22Rv1 (cell line): ENCODE measurements around the gene ARHGEF40.
A peak's percentile ranks its signal among the peaks of the same experiment; 100 is the strongest.
"Not testable (repeated sequence)": the region's sequence is repeated elsewhere in the genome, so short reads cannot be mapped to it uniquely, and the experiment has no call there.

Source experiments
- H3K27ac ChIP-seq: fragments of 450-650 bp; 2 replicates; pipeline ENCODE4 v1.5.1; 2017
- CTCF ChIP-seq: fragments of 450-650 bp; IDR thresholded peaks from 2 replicates; pipeline ENCODE4 v1.5.1; 2017; ENCODE audit warnings: mild to moderate bottlenecking
- ZFX ChIP-seq: fragments of 450-650 bp; IDR thresholded peaks from 2 replicates; pipeline ENCODE4 v1.6.1; 2017; ENCODE audit warnings: antibody characterized with exemption, borderline replicate concordance

Gene ARHGEF40

GRCh38 chr14:21040370-21040925, 29.7 kb upstream of the ARHGEF40 start:
- TF ChIP-seq ZFX = no peak
- 0 out of 2 replicates have a peak, but pooled peaks have one; percentile 12 for TF ChIP-seq CTCF
- no peak overlapping the region for H3K27ac ChIP-seq

- H3K27ac ChIP-seq = not testable (repeated sequence)
Observed at GRCh38 chr14:21040941-21041340, 29.2 kb upstream of the ARHGEF40 start.

DNA sequence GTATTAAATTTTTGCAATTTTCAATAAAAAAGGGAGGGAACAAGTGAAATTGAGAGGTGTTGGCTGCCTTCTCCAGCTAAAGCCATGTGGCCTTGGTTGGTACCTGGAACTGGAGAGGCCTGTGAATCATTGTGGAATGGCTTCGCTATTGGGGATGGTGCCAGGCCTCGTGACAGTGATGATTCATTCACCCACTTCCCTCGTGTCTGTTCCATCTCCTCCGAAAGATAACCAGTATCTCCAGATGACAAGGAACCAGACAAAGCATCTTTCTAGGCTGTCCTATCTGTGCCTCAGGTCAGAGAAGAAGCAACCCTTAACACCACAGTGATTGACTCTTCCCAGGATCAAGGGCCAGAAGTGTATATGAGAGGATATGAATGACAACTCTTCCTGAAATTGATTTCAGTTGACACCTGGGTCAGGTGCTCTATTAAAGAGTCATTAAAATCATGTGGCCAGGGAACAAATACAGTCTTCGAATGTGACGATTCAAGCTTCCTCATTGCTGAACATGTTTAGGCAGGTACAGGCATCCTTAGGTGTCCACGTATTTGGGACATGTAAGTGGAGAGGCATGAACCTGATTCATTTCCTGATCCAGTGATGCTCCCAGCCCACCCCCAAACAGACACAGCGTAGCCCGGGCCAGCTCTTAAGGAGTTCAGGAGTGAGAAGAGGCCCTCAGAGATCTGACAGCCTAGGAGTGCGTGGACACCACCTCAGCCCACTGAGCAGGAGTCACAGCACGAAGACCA, 28.2 kb upstream of the ARHGEF40 start, which contains the start of gene RNASE7:
Gene RNASE7, plus strand, starts transcription at position 687 of the 758 bp plus-strand sequence. CDS start 631 bp downstream, outside the sequence.
- no peak within 1 kb of the TSS for H3K27ac ChIP-seq
- TF ChIP-seq ZFX (no peak), CTCF (no peak)

DNA sequence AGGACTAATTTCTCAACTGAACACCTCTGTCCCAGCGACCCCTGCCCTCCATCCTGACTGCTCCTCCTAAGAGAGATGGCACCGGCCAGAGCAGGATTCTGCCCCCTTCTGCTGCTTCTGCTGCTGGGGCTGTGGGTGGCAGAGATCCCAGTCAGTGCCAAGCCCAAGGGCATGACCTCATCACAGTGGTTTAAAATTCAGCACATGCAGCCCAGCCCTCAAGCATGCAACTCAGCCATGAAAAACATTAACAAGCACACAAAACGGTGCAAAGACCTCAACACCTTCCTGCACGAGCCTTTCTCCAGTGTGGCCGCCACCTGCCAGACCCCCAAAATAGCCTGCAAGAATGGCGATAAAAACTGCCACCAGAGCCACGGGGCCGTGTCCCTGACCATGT, 27.2 kb upstream of the ARHGEF40 start:
- H3K27ac ChIP-seq = no peak overlapping the region
- TF ChIP-seq ZFX = no peak
- no peak for TF ChIP-seq CTCF

- TF ChIP-seq ZFX = no peak
- no peak for TF ChIP-seq CTCF
- no peak overlapping the region for H3K27ac ChIP-seq
Observed at GRCh38 chr14:21043387-21043973, 26.6 kb upstream of the ARHGEF40 start.

GRCh38 chr14:21043974-21044618, 26.0 kb upstream of the ARHGEF40 start:
- no peak for TF ChIP-seq CTCF
- TF ChIP-seq ZFX = no peak
- no peak overlapping the region for H3K27ac ChIP-seq

DNA sequence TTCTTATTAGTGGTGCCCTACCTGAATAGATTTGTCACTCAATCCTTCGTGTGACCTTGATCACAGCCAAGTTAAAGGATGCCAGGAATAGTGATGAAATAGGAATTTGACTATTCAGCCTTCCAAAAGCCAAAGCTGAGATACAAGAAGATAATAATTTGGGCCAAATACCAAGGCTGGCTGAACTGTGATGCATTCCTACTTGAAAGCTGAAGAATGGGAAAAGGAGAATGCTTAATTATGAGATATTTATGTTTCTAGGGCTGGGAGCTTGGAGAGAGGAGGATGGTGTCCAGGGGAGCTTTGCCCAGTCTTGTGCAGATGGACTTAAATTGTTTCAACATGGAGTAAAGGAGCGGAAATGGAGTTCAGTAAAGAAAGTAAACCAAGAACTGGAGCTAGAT, 22.7 kb upstream of the ARHGEF40 start:
- TF ChIP-seq ZFX (no peak), CTCF (no peak)
- H3K27ac ChIP-seq = no peak overlapping the region
